Erythroblast (primary cell): ENCODE measurements around the gene PFAS.
A peak's percentile ranks its signal among the peaks of the same experiment; 100 is the strongest.
"Not testable (repeated sequence)": the region's sequence is repeated elsewhere in the genome, so short reads cannot be mapped to it uniquely, and the experiment has no call there.

ENCODE experiments used
- DNase-seq, 2 experiments: peaks; one replicate each; lab custom pipeline; 2025; lab: John Stamatoyannopoulos, UW
- GATA1 ChIP-seq: IDR thresholded peaks from 2 replicates; pipeline ENCODE4 v1.6.1; 2011; ENCODE audit warnings: low read depth, mild to moderate bottlenecking, control low read depth, low read length, moderate library complexity
- POLR2A ChIP-seq: IDR thresholded peaks from 2 replicates; pipeline ENCODE4 v1.6.1; 2011; ENCODE audit warnings: mild to moderate bottlenecking, low read length

The PFAS gene

DNA sequence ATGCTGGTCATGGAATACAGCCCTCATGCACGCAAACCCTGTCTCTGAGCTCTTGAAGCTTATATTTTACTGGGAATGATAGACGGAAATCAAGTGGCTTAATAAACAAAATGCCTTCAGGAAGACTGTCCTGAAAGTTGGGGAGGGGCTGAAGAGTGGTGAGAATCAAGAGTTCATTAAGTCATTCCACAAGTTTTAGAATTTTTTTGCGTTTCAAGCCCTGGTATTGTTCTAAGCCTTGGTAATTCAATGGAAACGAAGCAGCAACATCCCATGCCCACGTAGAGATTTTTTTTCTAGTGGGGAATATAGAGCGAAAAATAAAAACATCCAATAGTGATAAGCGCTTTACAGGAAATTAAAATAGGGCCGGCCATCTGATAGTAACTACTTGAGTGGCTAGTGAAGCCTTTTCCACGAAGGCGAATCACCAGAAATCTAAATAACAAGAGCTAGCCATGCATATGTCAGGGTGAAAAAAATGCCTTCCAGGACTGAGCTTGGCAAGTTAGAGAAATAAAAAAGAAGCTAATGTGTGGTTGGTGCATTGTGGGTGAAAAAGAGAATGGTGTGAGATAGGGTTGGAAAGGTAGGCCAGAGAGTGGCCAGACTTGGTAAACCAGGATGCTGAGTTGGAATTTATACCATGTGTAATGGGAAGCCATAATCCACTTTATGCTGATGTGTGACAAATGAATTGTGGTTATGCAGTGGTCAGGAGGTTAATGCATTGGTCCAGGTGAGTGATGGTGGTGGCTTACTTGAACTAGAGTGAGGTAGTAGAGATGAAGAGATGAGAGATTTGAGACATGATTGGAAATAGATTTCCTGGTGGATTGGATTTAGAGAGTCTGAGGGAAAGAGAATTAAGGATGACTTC lies 772 bp downstream of the PFAS start:
- peak in 1 of 2 experiments; percentile 37 for DNase-seq
- TF ChIP-seq GATA1 (no peak), POLR2A (no peak)

DNA sequence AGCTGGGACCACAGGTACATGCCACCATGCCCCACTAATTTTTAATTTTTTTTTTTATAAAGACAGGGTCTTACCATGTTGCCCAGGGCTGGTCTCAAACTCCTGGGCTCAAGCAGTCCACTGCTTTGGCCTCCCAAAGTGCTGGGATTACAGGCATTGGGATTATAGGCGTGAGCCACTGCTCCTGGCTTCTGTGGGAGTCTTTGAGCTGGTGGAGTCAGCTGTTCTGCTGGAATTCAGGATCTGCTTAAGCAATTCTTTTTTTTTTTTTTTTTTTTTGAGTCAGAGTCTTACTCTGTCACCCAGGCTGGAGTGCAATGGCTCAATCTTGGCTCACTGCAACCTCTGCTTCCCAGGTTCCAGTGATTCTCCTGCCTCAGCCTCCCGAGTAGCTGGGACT lies 2.3 kb downstream of the PFAS start:
- not testable (repeated sequence) for DNase-seq

GRCh38 chr17:8253801-8254200 lies 4.7 kb downstream of the PFAS start:
- TF ChIP-seq POLR2A (no peak), GATA1 (no peak)
- peak; percentile 13 to 19 for DNase-seq

DNA sequence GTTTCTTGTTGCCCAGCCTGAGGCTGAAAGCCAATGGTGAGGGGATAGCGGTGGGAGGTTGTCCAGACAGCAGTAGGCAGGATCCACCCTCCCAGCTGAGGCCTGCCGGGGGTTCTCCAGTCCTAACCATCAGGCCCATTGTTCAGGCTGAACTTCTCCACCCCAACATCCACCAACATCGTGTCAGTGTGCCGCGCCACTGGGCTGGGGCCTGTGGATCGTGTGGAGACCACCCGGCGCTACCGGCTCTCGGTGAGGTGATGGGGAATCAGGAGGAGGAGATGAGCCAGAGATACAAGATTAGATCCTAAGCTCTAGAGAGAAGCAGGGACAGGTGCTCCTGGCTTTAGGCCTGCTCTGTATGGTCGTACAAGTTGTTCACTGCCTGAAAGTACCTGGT lies 5.8 kb downstream of the PFAS start:
- TF ChIP-seq GATA1 (no peak), POLR2A (no peak)
- DNase-seq: no peak

- no peak for DNase-seq
- TF ChIP-seq GATA1 (no peak), POLR2A (no peak)
Measured at GRCh38 chr17:8255499-8255898, 6.4 kb downstream of the PFAS start.

DNA sequence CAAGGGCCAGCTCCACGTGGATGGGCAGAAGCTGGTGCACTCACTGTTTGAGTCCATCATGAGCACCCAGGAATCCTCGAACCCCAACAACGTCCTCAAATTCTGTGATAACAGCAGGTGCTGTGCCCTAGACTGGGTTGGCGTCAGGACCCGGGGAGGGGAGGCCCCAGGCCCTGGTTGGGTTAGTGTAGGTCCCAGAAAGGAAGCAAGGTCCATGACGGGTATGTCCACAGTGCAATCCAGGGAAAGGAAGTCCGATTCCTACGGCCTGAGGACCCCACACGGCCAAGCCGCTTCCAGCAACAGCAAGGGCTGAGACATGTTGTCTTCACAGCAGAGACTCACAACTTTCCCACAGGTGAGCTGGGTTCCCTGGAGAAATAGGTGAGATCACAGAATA lies 7.2 kb downstream of the PFAS start:
- TF ChIP-seq POLR2A (no peak), GATA1 (no peak)
- DNase-seq: no peak

DNA sequence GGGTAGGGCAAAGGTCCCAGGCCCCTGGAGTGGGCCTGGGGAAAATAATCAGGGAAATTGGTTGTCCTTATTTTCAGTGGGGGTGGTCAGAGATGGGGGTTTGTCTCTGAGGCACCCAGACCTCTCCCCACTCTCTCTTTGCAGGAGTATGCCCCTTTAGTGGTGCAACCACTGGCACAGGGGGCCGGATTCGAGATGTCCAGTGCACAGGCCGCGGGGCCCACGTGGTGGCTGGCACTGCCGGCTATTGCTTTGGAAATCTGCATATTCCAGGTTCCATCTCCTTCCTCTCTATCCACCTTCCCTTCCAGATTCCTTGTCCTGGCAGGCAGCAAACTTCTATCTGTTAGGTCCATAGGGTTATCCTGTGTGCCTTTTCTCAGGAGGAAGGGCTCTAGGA lies 7.6 kb downstream of the PFAS start:
- no peak for TF ChIP-seq GATA1
- no peak for DNase-seq

DNA sequence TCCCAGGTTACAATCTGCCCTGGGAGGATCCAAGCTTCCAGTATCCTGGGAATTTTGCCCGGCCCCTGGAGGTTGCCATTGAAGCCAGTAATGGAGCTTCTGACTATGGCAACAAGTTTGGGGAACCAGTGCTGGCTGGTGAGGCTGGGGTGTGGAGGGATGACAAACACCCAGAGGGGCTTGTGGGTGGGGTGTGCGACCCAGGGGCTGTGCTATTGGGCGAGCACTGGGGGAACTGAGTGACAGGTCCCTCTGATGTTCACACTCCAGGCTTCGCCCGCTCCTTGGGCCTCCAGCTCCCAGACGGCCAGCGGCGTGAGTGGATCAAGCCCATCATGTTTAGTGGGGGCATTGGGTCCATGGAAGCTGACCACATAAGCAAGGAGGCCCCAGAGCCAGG lies 8.7 kb downstream of the PFAS start:
- no peak for DNase-seq
- TF ChIP-seq GATA1: no peak
- TF ChIP-seq POLR2A: no peak

DNA sequence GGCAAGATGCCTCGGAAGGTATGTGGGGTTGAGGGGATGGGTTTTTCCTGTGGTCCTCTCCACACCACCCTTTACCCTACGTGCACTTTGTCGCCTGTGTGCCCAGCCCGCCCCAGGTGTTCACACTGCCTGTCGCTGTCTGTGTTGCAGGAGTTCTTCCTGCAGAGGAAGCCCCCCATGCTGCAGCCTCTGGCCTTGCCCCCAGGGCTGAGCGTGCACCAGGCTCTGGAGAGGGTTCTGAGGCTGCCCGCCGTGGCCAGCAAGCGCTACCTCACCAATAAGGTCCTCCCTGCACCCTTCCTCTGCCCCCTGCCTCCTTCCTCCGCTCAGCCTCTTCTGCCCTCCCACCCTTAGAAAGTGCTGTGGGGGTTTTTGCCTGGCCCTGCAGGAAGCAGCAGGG lies 15.2 kb downstream of the PFAS start:
- TF ChIP-seq GATA1 (no peak), POLR2A (no peak)
- DNase-seq: no peak

- no peak for DNase-seq
- TF ChIP-seq GATA1 (no peak), POLR2A (no peak)
Measured at GRCh38 chr17:8264836-8265542, 15.9 kb downstream of the PFAS start.

DNA sequence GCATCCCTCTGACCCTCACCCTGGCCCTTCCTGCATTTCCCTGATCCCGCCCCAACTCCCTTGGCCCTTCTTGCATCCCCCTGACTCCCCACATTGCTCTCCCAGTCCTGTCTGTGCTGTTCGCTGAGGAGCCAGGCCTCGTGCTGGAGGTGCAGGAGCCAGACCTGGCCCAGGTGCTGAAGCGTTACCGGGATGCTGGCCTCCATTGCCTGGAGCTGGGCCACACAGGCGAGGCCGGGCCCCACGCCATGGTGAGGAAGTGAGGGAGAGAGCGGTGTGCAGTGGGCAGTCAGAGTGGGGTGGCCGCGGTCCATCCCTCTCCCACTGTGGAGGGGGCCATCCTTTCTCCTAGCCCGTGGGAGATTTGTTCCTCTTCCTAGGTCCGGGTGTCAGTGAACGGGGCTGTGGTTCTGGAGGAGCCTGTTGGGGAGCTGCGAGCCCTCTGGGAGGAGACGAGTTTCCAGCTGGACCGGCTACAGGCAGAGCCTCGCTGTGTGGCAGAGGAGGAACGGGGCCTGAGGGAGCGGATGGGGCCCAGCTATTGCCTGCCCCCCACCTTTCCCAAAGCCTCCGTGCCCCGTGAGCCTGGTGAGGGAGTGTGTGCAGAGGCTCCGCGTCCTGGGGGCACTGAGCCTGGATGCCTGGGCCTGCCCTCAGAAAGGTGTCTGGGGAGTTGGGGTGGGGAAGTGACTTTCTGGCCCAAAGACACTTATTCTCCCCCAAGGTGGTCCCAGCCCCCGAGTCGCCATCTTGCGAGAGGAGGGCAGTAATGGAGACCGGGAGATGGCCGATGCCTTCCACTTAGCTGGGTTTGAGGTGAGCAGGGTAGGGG lies 17.8 kb downstream of the PFAS start:
- TF ChIP-seq POLR2A (no peak), GATA1 (no peak)
- DNase-seq: no peak

DNA sequence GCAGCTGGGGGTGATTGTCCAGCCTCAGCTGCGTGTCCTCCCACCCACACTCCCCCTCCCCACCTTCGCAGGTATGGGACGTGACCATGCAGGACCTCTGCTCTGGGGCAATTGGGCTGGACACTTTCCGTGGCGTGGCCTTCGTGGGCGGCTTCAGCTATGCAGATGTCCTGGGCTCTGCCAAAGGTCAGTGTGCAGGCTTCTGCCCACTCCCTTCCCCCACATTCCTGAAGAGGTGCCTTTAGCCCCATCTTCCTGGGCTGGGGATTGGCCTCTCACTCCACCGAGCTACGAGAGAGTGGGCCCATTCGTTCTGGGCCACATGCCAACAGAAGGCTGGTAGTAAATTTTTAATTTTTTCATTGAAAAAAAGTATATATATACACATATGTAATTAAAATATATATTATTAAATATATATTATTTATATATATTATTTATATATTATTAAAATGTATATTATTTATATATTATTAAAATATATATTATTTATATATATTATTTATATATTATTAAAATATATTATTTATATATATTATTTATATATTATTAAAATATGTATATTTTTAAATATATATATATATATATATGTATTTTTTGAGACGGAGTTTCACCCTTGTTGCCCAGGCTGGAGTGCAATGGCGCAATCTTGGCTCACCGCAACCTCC lies 18.5 kb downstream of the PFAS start:
- TF ChIP-seq POLR2A (no peak), GATA1 (no peak)
- DNase-seq: no peak

DNA sequence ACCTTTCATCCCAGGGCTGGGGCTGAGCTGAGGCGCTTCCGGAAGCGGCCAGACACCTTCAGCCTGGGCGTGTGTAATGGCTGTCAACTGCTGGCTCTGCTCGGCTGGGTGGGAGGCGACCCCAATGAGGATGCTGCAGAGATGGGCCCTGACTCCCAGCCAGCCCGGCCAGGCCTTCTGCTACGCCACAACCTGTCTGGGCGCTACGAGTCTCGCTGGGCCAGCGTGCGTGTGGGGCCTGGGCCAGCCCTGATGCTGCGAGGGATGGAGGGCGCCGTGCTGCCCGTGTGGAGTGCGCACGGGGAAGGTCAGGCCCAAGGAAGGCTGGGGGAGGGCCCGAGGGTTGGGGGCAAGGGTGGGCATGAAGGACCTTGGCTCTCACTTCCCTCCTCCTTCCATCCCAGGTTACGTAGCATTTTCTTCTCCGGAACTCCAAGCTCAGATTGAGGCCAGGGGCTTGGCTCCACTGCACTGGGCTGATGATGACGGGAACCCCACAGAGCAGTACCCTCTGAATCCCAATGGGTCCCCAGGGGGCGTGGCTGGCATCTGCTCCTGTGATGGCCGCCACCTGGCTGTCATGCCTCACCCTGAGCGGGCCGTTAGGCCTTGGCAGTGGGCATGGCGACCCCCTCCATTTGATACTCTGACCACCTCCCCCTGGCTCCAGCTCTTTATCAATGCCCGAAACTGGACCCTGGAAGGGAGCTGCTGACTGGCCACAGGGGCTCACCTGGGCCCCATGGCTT lies 19.6 kb downstream of the PFAS start:
- TF ChIP-seq GATA1 (no peak), POLR2A (no peak)

More for the DNA sequence above, 19.6 kb downstream of the PFAS start:
- no peak for DNase-seq
